Measurements from ENCODE around the gene ARIH2.

ARIH2 gene

GRCh38 chr3:48929358-48930035, 10.9 kb downstream of the ARIH2 start:
- no peak for DNase-seq

- no peak for DNase-seq
Observed at GRCh38 chr3:48930590-48930989, 11.9 kb downstream of the ARIH2 start.

GRCh38 chr3:48931944-48932580, 13.4 kb downstream of the ARIH2 start:
- no peak for DNase-seq

GRCh38 chr3:48934333-48934991, 15.8 kb downstream of the ARIH2 start:
- DNase-seq, result no peak

- DNase-seq, result no peak
Observed at GRCh38 chr3:48935530-48935929, 16.9 kb downstream of the ARIH2 start.

GRCh38 chr3:48938156-48938555, 19.5 kb downstream of the ARIH2 start:
- no peak for DNase-seq

- no peak for DNase-seq
Observed at GRCh38 chr3:48938689-48939088, 20.0 kb downstream of the ARIH2 start.

- no peak for DNase-seq
Observed at GRCh38 chr3:48945432-48945831, 26.8 kb downstream of the ARIH2 start.

GRCh38 chr3:48945891-48946549, 27.4 kb downstream of the ARIH2 start:
- DNase-seq, result no peak

- no peak for DNase-seq
Observed at GRCh38 chr3:48949376-48949717, 30.7 kb downstream of the ARIH2 start.

GRCh38 chr3:48950051-48950450, 31.4 kb downstream of the ARIH2 start:
- DNase-seq, result no peak

GRCh38 chr3:48951764-48952163, 33.1 kb downstream of the ARIH2 start:
- no peak for DNase-seq

- peak; percentile 68 for DNase-seq
Observed at GRCh38 chr3:48952510-48953118, 34.0 kb downstream of the ARIH2 start.

GRCh38 chr3:48957006-48957705, 38.5 kb downstream of the ARIH2 start:
- DNase-seq, result no peak

- DNase-seq, result no peak
Observed at GRCh38 chr3:48960841-48961413, 42.3 kb downstream of the ARIH2 start.

GRCh38 chr3:48962340-48962739, 43.7 kb downstream of the ARIH2 start:
- no peak for DNase-seq

GRCh38 chr3:48962939-48963338, 44.3 kb downstream of the ARIH2 start:
- DNase-seq, result no peak

- DNase-seq, result no peak
Observed at GRCh38 chr3:48963591-48963990, 44.9 kb downstream of the ARIH2 start.

- peak; percentile 2 for DNase-seq
Observed at GRCh38 chr3:48966367-48966766, 47.7 kb downstream of the ARIH2 start.

GRCh38 chr3:48966876-48967361, 48.3 kb downstream of the ARIH2 start:
- DNase-seq, result no peak

GRCh38 chr3:48970586-48970985, 51.9 kb downstream of the ARIH2 start:
- DNase-seq, result no peak

Data from CD4-positive, alpha-beta T cell treated with Interleukin-17A for 1 hour (primary cell).